Dermis blood vessel endothelial cell (primary cell): ENCODE results near the gene BLOC1S5. TPM values are rescaled to one million over a fixed set of nuclear protein-coding genes. Genes with fewer than 3 reads are reported as not detected.
A peak's percentile ranks its signal among the peaks of the same experiment; 100 is the strongest.
"Not testable (repeated sequence)": the region's sequence is repeated elsewhere in the genome, so short reads cannot be mapped to it uniquely, and the experiment has no call there.

Experiments used
- DNase-seq: peaks from one replicate; pipeline ENCODE4 v3.0.0; 2010
- total RNA-seq: library from RNA; depleted of rRNA; stranded (reverse); fragments of >200 nt; gene quantifications from 2 replicates; pipeline ENCODE4 v1.2.3, GENCODE V29; 2014

The BLOC1S5 gene
- total RNA-seq, 1 donor from 2014 or later: 23.7 TPM

DNA sequence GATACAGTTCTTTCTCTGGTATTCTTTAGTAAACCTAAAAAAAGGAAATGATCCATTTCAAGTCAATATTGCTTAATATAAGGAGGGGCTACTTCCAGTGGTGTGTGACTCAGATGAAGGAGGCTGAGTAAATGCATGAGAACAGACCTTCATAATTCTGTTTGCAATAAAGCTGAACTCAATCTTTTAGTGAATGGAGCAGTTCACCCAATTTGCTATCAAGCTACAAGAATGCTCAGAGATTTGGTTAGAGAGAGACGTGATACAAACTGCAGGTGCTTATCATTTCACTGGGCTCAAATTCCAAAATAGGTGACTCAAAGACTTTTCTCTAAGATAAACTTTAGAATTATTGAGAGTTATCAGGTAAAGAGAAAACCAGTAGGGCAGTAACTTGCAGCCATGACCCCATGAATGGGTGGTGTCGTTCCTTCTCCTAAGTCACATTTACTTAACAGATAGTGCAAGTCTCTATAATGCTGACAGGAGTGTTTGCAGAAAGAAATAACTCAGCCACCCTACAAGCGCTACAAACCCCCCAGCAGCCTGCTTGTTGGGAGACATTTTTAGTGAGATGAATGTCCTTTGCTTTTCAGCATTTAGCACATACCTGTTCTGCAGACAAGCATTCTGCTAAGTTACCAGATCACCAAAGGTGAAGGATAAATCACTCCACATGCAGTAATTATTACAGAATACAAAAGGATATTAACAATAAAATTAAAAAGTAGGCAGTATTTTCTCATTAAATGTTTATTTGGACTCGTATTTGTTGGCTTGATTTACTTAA lies 16.4 kb upstream of the BLOC1S5 start:
- peak; percentile 59 for DNase-seq

GRCh38 chr6:8079126-8079525 lies 14.9 kb upstream of the BLOC1S5 start:
- no peak for DNase-seq

- no peak for DNase-seq
Observed at GRCh38 chr6:8077991-8078390, 13.8 kb upstream of the BLOC1S5 start.

DNA sequence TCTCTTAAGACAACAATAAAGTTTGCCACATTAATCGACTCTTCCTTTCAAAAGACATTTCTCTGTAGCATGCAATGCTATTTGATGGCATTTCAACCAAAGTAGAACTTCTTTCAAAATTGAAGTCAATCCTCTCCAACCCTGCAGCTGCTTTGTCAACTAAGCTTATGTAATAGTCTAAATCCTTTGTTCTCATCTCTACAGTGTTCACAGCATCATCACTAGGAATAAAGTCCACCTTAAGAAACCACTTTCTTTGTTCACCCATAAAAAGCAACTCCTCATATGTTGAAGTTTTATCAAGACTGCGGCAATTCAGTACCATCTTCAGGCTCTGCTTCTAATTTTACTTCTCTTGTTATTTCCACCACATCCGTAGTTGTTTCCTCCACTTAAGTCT lies 11.5 kb upstream of the BLOC1S5 start:
- no peak for DNase-seq

DNA sequence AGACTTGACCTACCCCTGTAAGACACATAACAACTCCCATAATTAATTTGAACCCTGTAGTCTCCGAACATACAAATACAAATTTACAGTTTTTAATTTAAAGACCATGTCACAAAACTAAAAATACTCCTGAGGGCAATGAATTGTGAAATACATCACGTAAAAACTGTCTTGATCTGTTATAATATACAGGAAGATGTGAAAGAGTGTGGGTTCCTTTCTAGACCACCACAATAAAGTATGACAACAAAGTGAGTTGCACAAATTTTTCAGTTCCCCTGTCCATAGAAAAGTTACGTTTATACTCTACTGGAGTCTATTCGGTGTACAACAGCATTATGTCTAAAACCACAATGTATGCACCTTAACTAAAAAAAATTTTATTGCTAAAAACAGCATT lies 11.0 kb upstream of the BLOC1S5 start:
- DNase-seq: no peak

DNA sequence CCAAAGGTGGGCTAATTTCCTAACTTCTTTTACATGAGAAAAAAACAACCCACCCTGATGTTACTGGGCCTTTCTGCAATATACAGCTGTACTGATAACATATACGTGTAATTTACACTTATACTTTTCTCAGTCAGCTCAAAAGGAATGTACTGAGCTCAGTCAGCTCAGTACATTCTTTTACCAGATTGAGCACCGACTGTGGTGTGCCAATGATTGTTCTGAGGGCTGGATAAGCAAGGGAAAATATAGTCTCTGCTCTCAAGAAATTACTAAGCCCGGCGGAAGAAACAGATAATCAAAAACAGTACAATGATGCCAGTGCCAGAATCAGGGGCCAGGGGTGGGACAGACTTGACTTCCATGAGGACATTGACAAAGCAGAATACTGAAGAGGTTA lies 10.0 kb upstream of the BLOC1S5 start:
- DNase-seq: no peak

- no peak for DNase-seq
Observed at GRCh38 chr6:8073758-8074157, 9.6 kb upstream of the BLOC1S5 start.

GRCh38 chr6:8070718-8071117 lies 6.5 kb upstream of the BLOC1S5 start:
- DNase-seq: no peak

DNA sequence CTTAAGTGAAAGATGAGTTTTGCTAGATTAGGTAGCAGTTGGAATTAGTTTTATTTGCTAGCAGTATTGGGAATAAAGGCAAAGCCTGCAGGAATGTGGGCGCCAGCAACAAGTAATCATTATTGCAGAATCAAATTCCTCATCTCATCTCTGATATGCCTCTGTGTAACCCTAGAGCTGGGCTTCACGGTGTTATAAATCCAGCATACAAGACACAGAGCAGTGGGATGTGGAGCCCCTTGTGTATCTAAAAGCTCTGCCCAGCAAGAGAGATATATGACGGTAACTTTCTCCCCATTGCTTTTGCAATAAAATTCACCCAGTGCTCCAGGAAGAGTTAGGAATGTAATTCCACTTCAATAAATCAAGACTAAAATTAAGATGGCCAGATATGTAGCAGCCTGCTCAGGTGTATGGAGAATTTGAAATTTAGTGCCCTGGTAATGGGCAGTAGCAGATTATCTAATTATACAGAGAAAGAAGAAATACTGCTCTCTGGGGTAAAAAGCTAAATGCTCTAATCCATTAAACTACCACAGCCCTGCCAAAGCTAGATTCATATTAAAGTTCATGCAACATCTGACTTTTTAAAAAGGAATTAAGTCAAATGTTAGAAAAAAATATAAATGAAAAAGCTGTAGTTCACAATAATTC lies 5.6 kb upstream of the BLOC1S5 start:
- no peak for DNase-seq

GRCh38 chr6:8069151-8069550 lies 5.0 kb upstream of the BLOC1S5 start:
- no peak for DNase-seq

DNA sequence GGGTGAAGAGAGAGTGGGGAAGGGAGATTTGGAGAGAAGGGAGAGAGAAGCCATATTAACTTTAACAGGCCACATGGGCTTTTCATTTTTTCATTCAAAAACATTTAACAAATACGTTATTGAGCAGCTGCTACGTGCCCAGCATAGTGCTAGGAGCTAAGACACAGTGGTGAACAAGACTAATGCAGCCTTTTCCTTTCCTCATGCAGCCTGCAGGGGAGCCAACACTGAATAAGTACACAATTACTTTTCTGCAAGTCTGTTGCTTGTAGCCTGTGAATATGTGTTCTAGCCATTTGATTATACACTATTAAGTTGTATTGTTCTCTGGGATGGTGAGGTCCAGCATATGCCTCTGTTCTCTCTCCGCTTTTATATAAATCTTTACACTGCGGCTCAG lies 1.9 kb upstream of the BLOC1S5 start:
- no peak for DNase-seq

DNA sequence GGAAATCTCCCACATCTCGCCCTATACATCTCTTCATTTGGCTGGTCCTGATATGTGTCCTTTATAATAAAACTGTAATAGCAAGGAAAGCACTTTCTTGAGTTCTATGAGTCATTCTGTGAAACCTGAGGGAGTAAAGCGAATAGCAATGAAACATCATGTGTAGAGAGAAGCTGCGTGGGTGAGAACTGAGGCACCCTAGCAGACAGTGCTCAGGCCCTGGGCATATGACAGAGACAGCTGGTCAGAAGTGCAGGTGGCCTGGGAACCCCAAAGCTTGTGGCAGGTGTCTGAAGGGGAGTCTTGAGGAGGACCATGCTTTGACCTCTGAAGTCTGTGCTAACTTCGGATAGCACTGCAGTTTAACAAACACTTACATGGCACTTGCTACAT lies 1.3 kb upstream of the BLOC1S5 start:
- no peak for DNase-seq

DNA sequence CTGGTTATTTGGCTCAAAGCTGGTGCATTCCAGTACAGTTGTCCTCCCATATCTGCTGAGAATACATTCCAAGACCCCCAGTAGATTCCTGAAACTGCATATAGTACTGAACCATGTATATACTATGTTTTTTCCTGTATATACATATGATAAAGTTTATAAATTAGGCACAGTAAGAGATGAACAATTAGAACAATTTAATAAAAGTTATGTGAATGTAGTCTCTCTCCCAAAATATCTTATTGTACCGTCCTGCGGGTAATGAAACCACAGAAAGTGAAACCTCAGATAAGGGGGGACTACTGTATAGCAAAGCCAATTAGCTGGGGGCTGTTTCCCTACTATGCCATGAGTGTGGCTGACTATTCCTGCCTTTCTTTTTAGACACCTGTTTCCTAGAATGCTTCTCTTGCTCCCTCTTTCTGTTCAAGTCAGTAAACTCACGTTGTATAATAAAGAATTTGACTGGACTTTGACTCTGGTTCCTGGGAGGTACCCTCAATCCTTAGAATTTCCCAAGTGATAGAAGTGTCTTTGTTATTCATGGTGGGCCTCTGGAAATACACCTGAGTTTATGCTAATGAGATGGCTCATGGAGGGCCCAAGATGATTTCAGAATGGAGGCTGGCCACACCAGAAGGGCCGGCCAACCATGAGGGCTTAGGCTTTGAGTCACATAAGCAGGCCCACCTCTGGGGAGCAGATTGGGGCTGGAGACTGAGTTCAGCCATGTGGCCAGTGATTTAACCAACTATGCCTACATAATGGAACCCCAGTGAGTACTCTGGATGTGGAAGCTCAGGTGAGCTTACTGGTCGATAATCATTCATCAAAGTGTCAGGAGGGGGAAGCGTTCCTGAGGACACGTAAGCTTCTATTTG lies 689 bp upstream of the BLOC1S5 start:
- no peak for DNase-seq

- no peak for DNase-seq
Observed at GRCh38 chr6:8061736-8062135, 2.5 kb downstream of the BLOC1S5 start.

DNA sequence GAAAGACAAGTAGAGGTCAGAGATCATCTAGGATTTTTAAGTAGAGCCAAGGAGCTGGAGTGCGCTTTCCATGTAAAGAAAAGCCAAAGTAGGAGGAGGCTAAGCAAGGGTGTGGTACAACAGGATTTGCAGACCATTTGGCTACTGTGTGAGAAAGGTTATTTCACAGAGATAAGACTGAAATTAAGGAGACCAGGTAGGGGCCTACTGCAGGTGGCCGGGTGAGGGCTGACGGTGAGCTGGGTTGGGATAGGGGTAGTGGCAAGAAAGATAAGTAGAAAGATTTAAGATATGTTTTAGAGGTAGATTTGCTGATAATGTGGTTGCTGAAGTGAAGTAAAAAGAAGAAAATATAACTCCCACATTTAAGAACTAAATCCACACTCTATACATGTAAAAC lies 3.8 kb downstream of the BLOC1S5 start:
- no peak for DNase-seq

GRCh38 chr6:8059129-8059528 lies 5.1 kb downstream of the BLOC1S5 start:
- peak; percentile 70 for DNase-seq

- peak; percentile 29 for DNase-seq
Observed at GRCh38 chr6:8057793-8058192, 6.4 kb downstream of the BLOC1S5 start.

DNA sequence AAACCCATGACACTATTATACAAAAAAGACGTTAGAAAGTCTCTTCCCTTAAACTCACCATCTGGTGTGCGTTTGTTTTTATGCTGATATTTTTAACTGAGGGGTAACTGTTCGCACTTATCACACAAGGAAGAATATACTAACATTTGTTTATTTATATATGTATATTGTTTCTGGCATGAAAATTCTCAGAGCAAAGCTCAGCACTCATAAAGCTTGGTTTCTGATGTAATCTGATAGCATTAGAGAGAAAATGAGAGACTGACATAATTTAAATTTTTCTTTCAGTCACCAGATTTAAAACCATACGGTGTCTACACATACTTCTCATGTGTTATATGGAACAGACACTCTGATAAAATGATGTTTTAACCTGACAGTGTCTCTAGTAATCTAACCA lies 6.9 kb downstream of the BLOC1S5 start:
- DNase-seq: no peak

GRCh38 chr6:8054276-8054675 lies 9.9 kb downstream of the BLOC1S5 start:
- no peak for DNase-seq

- DNase-seq: peak; percentile 88
Observed at GRCh38 chr6:8047541-8048292, 16.5 kb downstream of the BLOC1S5 start.

DNA sequence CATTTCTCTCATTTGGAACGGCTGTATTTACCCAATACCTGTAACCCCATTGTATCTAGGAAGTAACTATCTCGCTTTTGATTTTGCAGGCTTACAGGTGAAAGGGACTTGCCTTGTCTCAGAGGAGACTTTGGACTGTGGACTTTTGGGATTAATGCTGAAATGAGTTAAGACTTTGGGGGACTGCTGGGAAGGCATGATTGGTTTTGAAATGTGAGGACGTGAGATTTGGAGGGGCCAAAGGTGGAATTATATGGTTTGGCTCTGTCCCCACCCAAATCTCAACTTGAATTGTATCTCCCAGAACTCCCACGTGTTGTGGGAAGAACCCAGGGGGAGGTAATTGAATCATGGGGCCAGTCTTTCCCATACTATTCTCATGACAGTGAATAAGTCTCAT lies 18.4 kb downstream of the BLOC1S5 start:
- not testable (repeated sequence) for DNase-seq

- no peak for DNase-seq
Observed at GRCh38 chr6:8043221-8043620, 21.0 kb downstream of the BLOC1S5 start.
